ENCODE results near the gene CHRM5. TPM values are rescaled to one million over a fixed set of nuclear protein-coding genes. Genes with fewer than 3 reads are reported as not detected.

Gene CHRM5
- total and polyA plus RNA-seq, 2 donors from 2014 or later: 0.06 TPM; not detected in 1

DNA sequence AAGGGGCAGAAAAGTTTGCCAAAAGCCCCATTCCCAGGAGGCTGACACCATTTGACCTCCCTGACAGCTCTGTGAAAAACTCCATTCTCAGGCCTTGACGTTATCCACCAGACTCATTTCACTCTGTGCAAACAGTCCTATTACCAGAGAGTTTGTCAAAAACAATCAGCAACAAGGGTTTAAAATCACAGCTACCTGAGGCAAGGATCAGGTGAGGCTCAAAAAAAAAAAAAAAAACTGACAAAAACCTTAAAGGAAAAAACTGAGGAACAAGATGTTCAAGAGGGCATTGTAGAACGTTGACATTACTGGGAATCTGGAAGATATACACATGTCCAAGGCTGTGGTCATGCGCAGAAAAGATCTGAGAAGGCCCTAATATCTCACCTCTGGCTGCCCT is 59.3 kb downstream of the CHRM5 start:
- TF ChIP-seq, protein P1, sequence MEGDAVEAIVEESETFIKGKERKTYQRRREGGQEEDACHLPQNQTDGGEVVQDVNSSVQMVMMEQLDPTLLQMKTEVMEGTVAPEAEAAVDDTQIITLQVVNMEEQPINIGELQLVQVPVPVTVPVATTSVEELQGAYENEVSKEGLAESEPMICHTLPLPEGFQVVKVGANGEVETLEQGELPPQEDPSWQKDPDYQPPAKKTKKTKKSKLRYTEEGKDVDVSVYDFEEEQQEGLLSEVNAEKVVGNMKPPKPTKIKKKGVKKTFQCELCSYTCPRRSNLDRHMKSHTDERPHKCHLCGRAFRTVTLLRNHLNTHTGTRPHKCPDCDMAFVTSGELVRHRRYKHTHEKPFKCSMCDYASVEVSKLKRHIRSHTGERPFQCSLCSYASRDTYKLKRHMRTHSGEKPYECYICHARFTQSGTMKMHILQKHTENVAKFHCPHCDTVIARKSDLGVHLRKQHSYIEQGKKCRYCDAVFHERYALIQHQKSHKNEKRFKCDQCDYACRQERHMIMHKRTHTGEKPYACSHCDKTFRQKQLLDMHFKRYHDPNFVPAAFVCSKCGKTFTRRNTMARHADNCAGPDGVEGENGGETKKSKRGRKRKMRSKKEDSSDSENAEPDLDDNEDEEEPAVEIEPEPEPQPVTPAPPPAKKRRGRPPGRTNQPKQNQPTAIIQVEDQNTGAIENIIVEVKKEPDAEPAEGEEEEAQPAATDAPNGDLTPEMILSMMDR (IDR thresholded peaks at IDR 0.05; ENCODE audit: borderline replicate concordance, extremely low read depth, insufficient read depth): no peak
- H3K4me1 ChIP-seq (ENCODE audit: control insufficient read depth in 2 of 3, insufficient read depth in 2 of 3, low read depth in 1 of 3, low read length in 3 of 3): peaks cover 0 to 9% (median 0%) of the 10 kb centered on the region in 3 donors

DNA sequence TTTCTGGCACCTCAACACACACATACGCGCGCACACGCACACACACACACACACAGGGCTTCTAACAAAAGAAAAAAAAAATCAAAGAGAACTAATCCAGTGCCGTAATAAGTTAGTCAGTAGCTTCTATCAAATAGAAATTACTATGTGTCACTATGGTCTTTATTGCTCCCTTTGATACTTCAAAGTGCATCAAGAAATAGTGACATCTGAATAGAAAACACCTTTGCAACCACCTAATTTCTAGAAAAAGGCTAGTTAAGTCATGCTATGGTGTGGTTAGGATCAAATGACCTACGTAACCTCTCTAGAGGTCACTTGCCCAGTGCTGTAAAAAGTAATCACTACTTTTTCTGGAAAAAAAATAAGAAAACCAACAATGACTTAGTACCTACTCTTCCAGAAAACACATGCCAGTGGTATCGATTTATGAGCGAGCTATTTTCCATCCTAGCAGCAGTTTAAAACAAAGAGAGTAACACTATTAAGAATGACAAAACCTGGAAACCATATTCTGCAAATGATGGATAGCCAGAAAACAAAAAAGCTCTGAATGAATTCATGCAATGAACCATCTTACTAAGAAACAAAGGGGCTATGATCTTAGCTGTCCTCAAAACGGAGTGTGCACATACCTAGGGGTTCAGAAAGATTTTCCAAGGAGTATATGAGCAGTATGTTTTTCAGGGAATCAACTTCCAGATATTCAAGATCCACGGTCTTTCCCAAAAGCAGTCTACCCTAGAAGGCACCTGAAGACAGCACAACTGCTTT is 63.9 kb downstream of the CHRM5 start:
- FAIRE-seq: no peak

More for the DNA sequence above, 59.3 kb downstream of the CHRM5 start:
- no peak overlapping the region for H3K9ac ChIP-seq (ENCODE audit: low read length in 3 of 3)
- intact Hi-C loops (cut with DNase I): no loop called here
- H3K36me3 ChIP-seq (ENCODE audit: control insufficient read depth in 2 of 3, insufficient read depth in 3 of 3, low read length in 3 of 3): no peaks in the 10 kb centered on the region
- H3K9me3 ChIP-seq (ENCODE audit: control insufficient read depth in 2 of 3, insufficient read depth in 1 of 3, low read length in 3 of 3): no peaks in the 10 kb centered on the region
- H3K27me3 ChIP-seq (ENCODE audit: control insufficient read depth, insufficient read depth, low read length): no peaks in the 10 kb centered on the region
- no peak overlapping the region for H3K27ac ChIP-seq (ENCODE audit: low read depth in 2 of 2, low read length in 2 of 2)
- H3K4me3 ChIP-seq (ENCODE audit: low read length in 3 of 3): no peak overlapping the region
- FAIRE-seq: no peak
- no peak for DNase-seq

DNA sequence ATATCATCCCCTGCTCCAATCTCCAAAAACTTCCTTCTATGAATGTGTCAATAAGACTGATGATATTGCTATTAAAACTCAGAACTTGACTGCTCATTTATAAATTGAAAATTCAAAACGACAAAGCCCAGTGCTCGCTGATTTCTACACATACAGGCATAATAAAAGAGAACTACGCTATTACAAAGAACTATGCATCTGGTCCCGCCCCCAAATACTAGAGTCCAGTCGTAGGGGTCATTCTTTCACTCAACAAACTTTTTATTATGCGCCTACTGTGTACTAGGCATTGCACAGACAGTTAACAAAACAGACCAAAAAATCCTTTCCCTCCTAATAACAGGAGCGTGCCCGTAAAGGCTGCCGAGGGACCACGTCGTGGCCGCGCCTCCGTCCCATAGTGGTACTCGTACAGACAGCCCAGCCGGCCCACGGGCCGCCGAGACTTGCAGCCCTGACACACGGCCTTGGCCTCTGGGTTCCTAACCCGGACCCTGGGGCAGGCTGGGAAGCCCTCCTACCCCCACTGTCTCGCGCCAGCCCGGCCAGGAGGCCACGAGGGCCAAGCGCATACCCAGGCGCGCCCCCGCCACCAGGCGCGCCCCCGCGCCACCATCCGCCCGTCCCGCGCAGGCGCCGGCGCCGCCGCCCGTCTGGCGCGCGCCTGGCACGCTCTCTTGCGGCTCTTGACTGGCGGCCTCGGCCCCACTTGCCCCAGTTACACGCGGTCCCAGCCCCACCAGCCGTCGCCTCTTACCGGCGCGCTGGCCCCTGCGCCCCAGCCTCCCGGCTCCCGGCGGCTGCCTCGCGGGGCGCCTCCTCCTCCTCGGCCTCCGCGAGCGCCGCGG is 70.0 kb downstream of the CHRM5 start:
- no peak for FAIRE-seq
- peak overlapping the region; percentile 78 to 94 (median 81) for H3K4me3 ChIP-seq (ENCODE audit: low read length in 3 of 3)
- peak; percentile 86 to 92 (median 90) for DNase-seq
- TF ChIP-seq, protein P1 (IDR thresholded peaks at IDR 0.05; ENCODE audit: borderline replicate concordance, extremely low read depth, insufficient read depth): no peak
- peaks cover 3 to 23% (median 4%) of the 10 kb centered on the region in 3 donors for H3K4me1 ChIP-seq (ENCODE audit: control insufficient read depth in 2 of 3, insufficient read depth in 2 of 3, low read depth in 1 of 3, low read length in 3 of 3)
- no peaks in the 10 kb centered on the region for H3K27me3 ChIP-seq (ENCODE audit: control insufficient read depth, insufficient read depth, low read length)
- peak overlapping the region; percentile 78 to 81 for H3K27ac ChIP-seq (ENCODE audit: low read depth in 2 of 2, low read length in 2 of 2)
- intact Hi-C loops (cut with DNase I): no loop called here
- no peaks in the 10 kb centered on the region for H3K36me3 ChIP-seq (ENCODE audit: control insufficient read depth in 2 of 3, insufficient read depth in 3 of 3, low read length in 3 of 3)
- peak overlapping the region; percentile 46 to 80 (median 63) for H3K9ac ChIP-seq (ENCODE audit: low read length in 3 of 3)
- no peaks in the 10 kb centered on the region for H3K9me3 ChIP-seq (ENCODE audit: control insufficient read depth in 2 of 3, insufficient read depth in 1 of 3, low read length in 3 of 3)

More for the DNA sequence above, 63.9 kb downstream of the CHRM5 start:
- TF ChIP-seq, protein P1 (IDR thresholded peaks at IDR 0.05; ENCODE audit: borderline replicate concordance, extremely low read depth, insufficient read depth): no peak
- no peaks in the 10 kb centered on the region for H3K36me3 ChIP-seq (ENCODE audit: control insufficient read depth in 2 of 3, insufficient read depth in 3 of 3, low read length in 3 of 3)
- no peaks in the 10 kb centered on the region for H3K9me3 ChIP-seq (ENCODE audit: control insufficient read depth in 2 of 3, insufficient read depth in 1 of 3, low read length in 3 of 3)
- peaks cover 0 to 14% (median 0%) of the 10 kb centered on the region in 3 donors for H3K4me1 ChIP-seq (ENCODE audit: control insufficient read depth in 2 of 3, insufficient read depth in 2 of 3, low read depth in 1 of 3, low read length in 3 of 3)
- no peak for DNase-seq
- intact Hi-C loops (cut with DNase I): no loop called here
- H3K4me3 ChIP-seq (ENCODE audit: low read length in 3 of 3): no peak overlapping the region
- H3K27ac ChIP-seq (ENCODE audit: low read depth in 2 of 2, low read length in 2 of 2): no peak overlapping the region
- no peak overlapping the region for H3K9ac ChIP-seq (ENCODE audit: low read length in 3 of 3)
- no peaks in the 10 kb centered on the region for H3K27me3 ChIP-seq (ENCODE audit: control insufficient read depth, insufficient read depth, low read length)
